ENCODE results near the gene SULF2.

Gene SULF2

GRCh38 chr20:47610247-47610944 is 174.9 kb downstream of the SULF2 start:
- no peak overlapping the region for H3K4me3 ChIP-seq (ENCODE audit: low read length)
- DNase-seq (ENCODE audit: low read depth, low spot score): no peak

GRCh38 chr20:47609001-47609400 is 176.3 kb downstream of the SULF2 start:
- DNase-seq (ENCODE audit: low read depth, low spot score): no peak

More at GRCh38 chr20:47609001-47609400, 176.3 kb downstream of the SULF2 start:
- no peak overlapping the region for H3K4me3 ChIP-seq (ENCODE audit: low read length)
